ENCODE measurements around the gene BICD1. TPM values are rescaled to one million over a fixed set of nuclear protein-coding genes. Genes with fewer than 3 reads are reported as not detected.

BICD1 gene
- total and polyA plus RNA-seq, 10 donors = 8.5 to 62.9 (median 44.2) TPM

DNA sequence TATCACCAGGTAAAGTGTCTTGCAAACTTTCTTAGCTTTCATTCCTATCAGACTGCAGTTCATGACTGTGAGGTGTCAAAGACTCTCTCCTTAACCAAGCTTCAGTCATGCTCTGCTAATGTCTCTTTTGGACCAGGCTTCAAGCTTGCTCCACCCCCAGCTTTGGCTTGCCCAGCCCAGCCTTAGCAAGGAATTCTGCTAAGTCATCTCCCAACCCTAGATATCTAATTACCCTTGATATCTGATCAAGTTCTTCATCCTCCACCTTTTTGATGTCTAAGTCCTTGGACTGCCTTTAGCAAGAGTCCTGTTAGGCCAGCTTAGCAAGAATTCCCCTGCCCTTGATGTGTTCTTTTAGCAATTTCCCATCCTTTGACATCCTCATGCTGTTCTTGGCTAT, 183.8 kb downstream of the BICD1 start:
- H3K4me3 ChIP-seq = no peak overlapping the region
- H3K27ac ChIP-seq = no peak overlapping the region
- no peaks in the 10 kb centered on the region for H3K4me1 ChIP-seq
- intact Hi-C loops (cut with DNase I; ENCODE audit: low total_unique reads) = no loop called here
- TF ChIP-seq, protein P1, sequence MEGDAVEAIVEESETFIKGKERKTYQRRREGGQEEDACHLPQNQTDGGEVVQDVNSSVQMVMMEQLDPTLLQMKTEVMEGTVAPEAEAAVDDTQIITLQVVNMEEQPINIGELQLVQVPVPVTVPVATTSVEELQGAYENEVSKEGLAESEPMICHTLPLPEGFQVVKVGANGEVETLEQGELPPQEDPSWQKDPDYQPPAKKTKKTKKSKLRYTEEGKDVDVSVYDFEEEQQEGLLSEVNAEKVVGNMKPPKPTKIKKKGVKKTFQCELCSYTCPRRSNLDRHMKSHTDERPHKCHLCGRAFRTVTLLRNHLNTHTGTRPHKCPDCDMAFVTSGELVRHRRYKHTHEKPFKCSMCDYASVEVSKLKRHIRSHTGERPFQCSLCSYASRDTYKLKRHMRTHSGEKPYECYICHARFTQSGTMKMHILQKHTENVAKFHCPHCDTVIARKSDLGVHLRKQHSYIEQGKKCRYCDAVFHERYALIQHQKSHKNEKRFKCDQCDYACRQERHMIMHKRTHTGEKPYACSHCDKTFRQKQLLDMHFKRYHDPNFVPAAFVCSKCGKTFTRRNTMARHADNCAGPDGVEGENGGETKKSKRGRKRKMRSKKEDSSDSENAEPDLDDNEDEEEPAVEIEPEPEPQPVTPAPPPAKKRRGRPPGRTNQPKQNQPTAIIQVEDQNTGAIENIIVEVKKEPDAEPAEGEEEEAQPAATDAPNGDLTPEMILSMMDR (IDR thresholded peaks at IDR 0.05 in 8 of 11, conservative IDR thresholded peaks at IDR 0.05 in 3 of 11) = no peak
- TF ChIP-seq POLR2A (IDR thresholded peaks at IDR 0.05) = no peak
- TF ChIP-seq POLR2AphosphoS5 (IDR thresholded peaks at IDR 0.05) = no peak
- H3K36me3 ChIP-seq = peaks cover 0 to 13% (median 0%) of the 10 kb centered on the region in 6 donors
- no peak for DNase-seq
- H3K9me3 ChIP-seq = peaks cover 0 to 6% (median 0%) of the 10 kb centered on the region in 8 donors
- no peaks in the 10 kb centered on the region for H3K27me3 ChIP-seq (replicated peaks in 1 of 7)

DNA sequence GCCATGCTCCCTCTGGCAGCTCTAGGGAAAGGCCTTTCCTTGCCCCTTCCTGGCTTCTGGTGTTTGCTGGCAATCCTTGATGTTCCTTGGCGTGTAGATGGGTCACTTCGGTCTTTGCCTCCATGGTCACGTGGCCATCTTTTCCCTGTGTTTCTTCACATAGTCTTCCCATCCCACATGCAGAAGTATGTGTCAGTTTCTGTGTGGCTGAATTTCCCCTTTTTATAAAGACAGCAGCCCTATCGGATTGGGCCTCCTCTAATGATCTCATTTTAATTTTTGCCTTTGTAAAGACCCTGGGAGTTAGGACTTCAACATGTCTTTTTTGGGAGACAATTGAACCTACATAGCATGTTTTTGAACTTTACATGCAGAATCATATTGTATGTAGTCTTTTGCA, 185.5 kb downstream of the BICD1 start:
- no peak for DNase-seq
- Histone ChIP-seq H3K4me1 (no peaks in the 10 kb centered on the region), H3K27ac (no peak overlapping the region), H3K9me3 (peaks cover 0 to 6% (median 0%) of the 10 kb centered on the region in 8 donors), H3K36me3 (peaks cover 0 to 13% (median 0%) of the 10 kb centered on the region in 6 donors), H3K4me3 (no peak overlapping the region), H3K27me3 (replicated peaks in 1 of 7) (no peaks in the 10 kb centered on the region)
- intact Hi-C loops (cut with DNase I; ENCODE audit: low total_unique reads) = no loop called here
- WGBS, 5 donors = 68 to 82% (median 79%) methylated on average over 4 of the region's 4 CpGs
- TF ChIP-seq POLR2A (IDR thresholded peaks at IDR 0.05) (no peak), POLR2AphosphoS5 (IDR thresholded peaks at IDR 0.05) (no peak)
- TF ChIP-seq, protein P1 (IDR thresholded peaks at IDR 0.05 in 8 of 11, conservative IDR thresholded peaks at IDR 0.05 in 3 of 11) = no peak

GRCh38 chr12:32293808-32294419, 187.3 kb downstream of the BICD1 start:
- WGBS, 5 donors = 94 to 98% (median 96%) methylated on average over 6 of the region's 6 CpGs
- H3K27me3 ChIP-seq (replicated peaks in 1 of 7) = no peaks in the 10 kb centered on the region
- TF ChIP-seq POLR2AphosphoS5 (IDR thresholded peaks at IDR 0.05) (no peak), POLR2A (IDR thresholded peaks at IDR 0.05) (no peak)
- TF ChIP-seq, protein P1 (IDR thresholded peaks at IDR 0.05 in 8 of 11, conservative IDR thresholded peaks at IDR 0.05 in 3 of 11) = no peak
- DNase-seq = no peak
- H3K4me3 ChIP-seq = no peak overlapping the region
- intact Hi-C loops (cut with DNase I; ENCODE audit: low total_unique reads) = no loop called here
- H3K36me3 ChIP-seq = peaks cover 0 to 13% (median 0%) of the 10 kb centered on the region in 6 donors
- peaks cover 0 to 6% (median 0%) of the 10 kb centered on the region in 8 donors for H3K9me3 ChIP-seq
- peaks cover 0 to 2% (median 0%) of the 10 kb centered on the region in 6 donors for H3K4me1 ChIP-seq
- H3K27ac ChIP-seq = no peak overlapping the region

- H3K36me3 ChIP-seq = peaks cover 0 to 13% (median 0%) of the 10 kb centered on the region in 6 donors
- no peaks in the 10 kb centered on the region for H3K27me3 ChIP-seq (replicated peaks in 1 of 7)
- no peaks in the 10 kb centered on the region for H3K9me3 ChIP-seq
- H3K4me1 ChIP-seq = peaks cover 0 to 16% (median 4%) of the 10 kb centered on the region in 6 donors
- TF ChIP-seq POLR2A (IDR thresholded peaks at IDR 0.05) (no peak), POLR2AphosphoS5 (IDR thresholded peaks at IDR 0.05) (no peak)
- TF ChIP-seq, protein P1 (IDR thresholded peaks at IDR 0.05 in 8 of 11, conservative IDR thresholded peaks at IDR 0.05 in 3 of 11) = no peak
- intact Hi-C loops (cut with DNase I; ENCODE audit: low total_unique reads) = no loop called here
- no peak overlapping the region for H3K4me3 ChIP-seq
- H3K27ac ChIP-seq = no peak overlapping the region
- 59 to 77% (median 68%) methylated on average over 4 of the region's 4 CpGs for WGBS, 5 donors
- no peak for DNase-seq
Observed at GRCh38 chr12:32296567-32296966, 189.9 kb downstream of the BICD1 start.

Measured in spleen (tissue), 11 donors.